NB4 (cell line): ENCODE data around the gene MT1G.

Experiments used
- DNase-seq: peaks from one replicate; pipeline ENCODE4 v3.0.0; 2010; ENCODE audit warnings: low read depth
- H3K4me3 ChIP-seq: one replicate; pipeline ENCODE4 v1.5.1; 2011; ENCODE audit warnings: mild to moderate bottlenecking, low read depth, low read length, moderate library complexity
- MYC ChIP-seq: IDR thresholded peaks from 2 replicates; pipeline ENCODE4 v1.6.1; 2011; ENCODE audit warnings: low read depth, low read length
- POLR2A ChIP-seq: IDR thresholded peaks from 2 replicates; pipeline ENCODE4 v1.6.1; 2011; ENCODE audit warnings: mild to moderate bottlenecking; ENCODE audit not compliant: insufficient read length; ENCODE audit errors: extremely low read depth
- TF ChIP-seq, protein P1 (sequence below): IDR thresholded peaks from 2 replicates; pipeline ENCODE4 v1.6.1; 2011; ENCODE audit warnings: low read depth, low read length
- TF ChIP-seq, protein P2 (sequence below): IDR thresholded peaks from one replicate; pipeline ENCODE4 v1.5.1; 2012; ENCODE audit warnings: low read depth, low read length

MT1G gene

DNA sequence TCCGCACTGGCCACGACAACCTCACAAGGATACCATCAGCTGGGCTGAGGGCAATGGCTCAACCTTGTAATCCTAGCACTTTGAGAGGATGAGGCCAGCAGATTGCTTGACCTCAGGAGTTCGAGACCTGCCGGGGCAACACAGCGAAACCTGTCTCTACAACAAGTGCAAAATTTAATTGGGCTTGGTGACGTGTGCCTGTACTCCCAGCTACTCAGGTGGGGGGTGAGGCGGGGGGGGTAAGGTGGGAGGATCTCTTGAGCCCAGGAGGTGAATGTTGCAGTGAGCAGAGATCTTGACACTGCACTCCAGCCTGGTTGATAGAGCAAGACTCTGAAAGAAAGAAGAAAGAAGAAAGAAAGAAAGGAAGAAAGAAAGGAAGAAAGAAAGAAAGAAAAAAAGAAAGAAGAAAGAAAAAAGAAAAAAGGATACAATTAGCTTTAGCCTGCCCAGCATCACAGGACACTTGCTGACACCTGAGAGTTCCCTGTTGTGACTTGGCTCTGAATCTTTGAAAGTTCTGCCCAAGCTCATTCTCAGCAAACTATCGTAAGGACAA is 47.4 kb downstream of the MT1G start:
- no peak for DNase-seq
- no peak overlapping the region for H3K4me3 ChIP-seq
- TF ChIP-seq MYC (no peak), POLR2A (no peak)
- TF ChIP-seq, protein P1, sequence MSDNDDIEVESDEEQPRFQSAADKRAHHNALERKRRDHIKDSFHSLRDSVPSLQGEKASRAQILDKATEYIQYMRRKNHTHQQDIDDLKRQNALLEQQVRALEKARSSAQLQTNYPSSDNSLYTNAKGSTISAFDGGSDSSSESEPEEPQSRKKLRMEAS: no peak
- TF ChIP-seq, protein P2, sequence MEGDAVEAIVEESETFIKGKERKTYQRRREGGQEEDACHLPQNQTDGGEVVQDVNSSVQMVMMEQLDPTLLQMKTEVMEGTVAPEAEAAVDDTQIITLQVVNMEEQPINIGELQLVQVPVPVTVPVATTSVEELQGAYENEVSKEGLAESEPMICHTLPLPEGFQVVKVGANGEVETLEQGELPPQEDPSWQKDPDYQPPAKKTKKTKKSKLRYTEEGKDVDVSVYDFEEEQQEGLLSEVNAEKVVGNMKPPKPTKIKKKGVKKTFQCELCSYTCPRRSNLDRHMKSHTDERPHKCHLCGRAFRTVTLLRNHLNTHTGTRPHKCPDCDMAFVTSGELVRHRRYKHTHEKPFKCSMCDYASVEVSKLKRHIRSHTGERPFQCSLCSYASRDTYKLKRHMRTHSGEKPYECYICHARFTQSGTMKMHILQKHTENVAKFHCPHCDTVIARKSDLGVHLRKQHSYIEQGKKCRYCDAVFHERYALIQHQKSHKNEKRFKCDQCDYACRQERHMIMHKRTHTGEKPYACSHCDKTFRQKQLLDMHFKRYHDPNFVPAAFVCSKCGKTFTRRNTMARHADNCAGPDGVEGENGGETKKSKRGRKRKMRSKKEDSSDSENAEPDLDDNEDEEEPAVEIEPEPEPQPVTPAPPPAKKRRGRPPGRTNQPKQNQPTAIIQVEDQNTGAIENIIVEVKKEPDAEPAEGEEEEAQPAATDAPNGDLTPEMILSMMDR: no peak

DNA sequence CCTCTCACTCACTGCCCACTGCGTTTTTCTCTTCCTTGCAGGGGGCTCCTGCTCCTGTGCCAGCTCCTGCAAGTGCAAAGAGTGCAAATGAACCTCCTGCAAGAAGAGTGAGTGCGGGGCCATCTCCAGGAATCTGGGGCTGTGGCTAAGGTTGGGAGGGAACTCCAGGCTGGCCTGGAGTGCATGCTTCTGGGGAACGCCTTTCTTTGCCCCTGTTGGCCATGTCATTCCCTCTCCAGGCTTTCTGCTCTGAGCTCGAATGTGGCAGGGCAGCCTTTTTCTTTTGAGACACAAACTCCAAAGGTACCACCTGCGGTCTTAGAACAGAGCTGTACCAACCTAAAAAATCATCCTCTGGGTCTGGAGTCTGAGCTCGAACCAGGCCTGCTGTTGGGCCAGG is 49.7 kb downstream of the MT1G start:
- H3K4me3 ChIP-seq: no peak overlapping the region
- TF ChIP-seq, protein P1: no peak
- TF ChIP-seq, protein P2: no peak
- TF ChIP-seq MYC (no peak), POLR2A (no peak)
- no peak for DNase-seq

DNA sequence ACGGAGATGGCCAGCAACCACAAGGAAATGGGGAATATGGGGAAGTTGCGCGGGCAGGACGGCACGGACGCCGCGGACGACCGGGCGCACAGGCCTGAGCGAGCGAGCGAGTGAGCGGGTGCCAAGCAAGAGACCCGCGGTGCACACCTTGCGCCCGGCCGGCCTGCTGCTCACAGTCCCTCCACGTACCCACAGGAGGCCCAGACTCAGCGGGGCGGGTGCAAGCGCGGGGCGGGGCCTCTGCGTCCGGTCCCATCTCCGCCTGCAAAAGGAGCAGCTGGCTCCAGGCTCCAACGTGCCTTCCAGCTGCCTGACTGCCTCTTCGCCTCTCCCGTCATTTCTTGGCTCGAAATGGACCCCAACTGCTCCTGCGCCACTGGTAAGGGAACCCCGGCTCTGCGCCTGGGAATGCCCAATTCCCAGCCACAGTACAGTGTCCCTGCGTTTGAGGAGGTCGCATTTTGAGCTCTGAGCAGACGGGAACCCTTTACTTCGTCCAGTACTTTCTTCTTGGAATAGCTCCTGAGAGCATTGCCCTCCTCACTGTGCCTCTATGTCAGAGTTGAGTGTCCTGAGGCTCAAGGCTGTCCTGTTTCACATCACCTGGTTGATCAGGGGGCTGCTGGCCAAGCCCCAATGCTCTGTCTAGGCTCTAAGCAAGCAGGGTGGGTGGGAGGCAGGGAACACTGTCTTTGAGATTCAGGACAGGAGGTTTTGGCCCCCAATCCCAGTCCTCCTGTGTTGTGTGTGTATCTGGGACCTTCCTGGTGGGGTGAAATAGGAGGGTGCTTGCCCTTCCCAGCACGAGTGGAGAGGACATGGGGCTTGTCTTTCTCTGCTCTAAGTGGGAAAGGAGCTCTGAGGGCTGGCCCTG is 50.4 kb downstream of the MT1G start:
- TF ChIP-seq, protein P2: no peak
- TF ChIP-seq, protein P1: no peak
- TF ChIP-seq MYC: no peak
- no peak for TF ChIP-seq POLR2A
- peak; percentile 69 for DNase-seq
- peak overlapping the region; percentile 28 for H3K4me3 ChIP-seq
